ENCODE measurements around the gene DNAH12. TPM values are rescaled to one million over a fixed set of nuclear protein-coding genes. Genes with fewer than 3 reads are reported as not detected.

The DNAH12 gene
- total and polyA plus RNA-seq, 10 of the 15 experiments (the other 5 are each of a cell fraction or from before 2014, with no cell fraction given) = under 0.01 to 0.35 (median 0.08) TPM

- 98% methylated on average over 2 of the region's 2 CpGs for WGBS (ENCODE audit: insufficient coverage, insufficient replicate concordance, low lambda C conversion rate, missing lambda C conversion rate)
- RAD21 ChIA-PET (ENCODE audit: unreplicated experiment) = no interaction called here
- no peak overlapping the region for H3K27ac ChIP-seq (ENCODE audit: control insufficient read depth, insufficient read depth)
- H3K4me3 ChIP-seq = no peak overlapping the region
- POLR2A ChIA-PET = no interaction called here
- FAIRE-seq (no peak), DNase-seq (ENCODE audit: low read depth, low spot score) (no peak), ATAC-seq (no peak)
- no TSS peak for BruUV-seq (replicated peaks)
- H2AFZ ChIP-seq (ENCODE audit: control insufficient read depth, low read depth, low read length) = no peak overlapping the region
- intact Hi-C loops (cut with micrococcal nuclease; ENCODE audit: unreplicated experiment) (no loop called here), in situ Hi-C loops (cut with MboI) (no loop called here)
- H3K9me3 ChIP-seq (replicated peaks; ENCODE audit: control insufficient read depth, insufficient read depth, low read length) = no peaks in the 10 kb centered on the region
- CTCF ChIA-PET = no interaction called here
- no peak overlapping the region for H3K9ac ChIP-seq (ENCODE audit: control insufficient read depth, insufficient read depth, low read length)
- TF ChIP-seq CBX3 (IDR thresholded peaks at IDR 0.05; ENCODE audit: borderline replicate concordance, low read depth) (no peak), CHD2 (IDR thresholded peaks at IDR 0.05; ENCODE audit: borderline replicate concordance, low read depth, low read length) (no peak), ZSCAN29 (IDR thresholded peaks at IDR 0.05) (no peak)
- no peaks in the 10 kb centered on the region for H4K20me1 ChIP-seq (ENCODE audit: control insufficient read depth, insufficient read depth)
- no peaks in the 10 kb centered on the region for H3K4me1 ChIP-seq (ENCODE audit: control insufficient read depth, insufficient read depth, low read length)
- SMC1A ChIA-PET (ENCODE audit: uncharacterized antibody, unreplicated experiment) = no interaction called here
- H3K36me3 ChIP-seq (ENCODE audit: control insufficient read depth in 2 of 2, insufficient read depth in 2 of 2, low read length in 1 of 2) = peaks cover 0 to 5% of the 10 kb centered on the region in 2 experiments; a peak in 1 of 4 replicates
- H3K79me2 ChIP-seq (ENCODE audit: control insufficient read depth, insufficient read depth, low read length) = no peaks in the 10 kb centered on the region
- H3K4me2 ChIP-seq (ENCODE audit: control insufficient read depth, insufficient read depth) = no peak overlapping the region
- no peaks in the 10 kb centered on the region for H3K27me3 ChIP-seq (replicated peaks in 1 of 2; ENCODE audit: control insufficient read depth in 2 of 2, insufficient read depth in 2 of 2, low read length in 1 of 2)
Observed at GRCh38 chr3:57275393-57275792, 268.8 kb downstream of the DNAH12 start.

- Histone ChIP-seq H3K4me2 (ENCODE audit: control insufficient read depth, insufficient read depth) (no peak overlapping the region), H4K20me1 (ENCODE audit: control insufficient read depth, insufficient read depth) (no peaks in the 10 kb centered on the region), H3K9ac (ENCODE audit: control insufficient read depth, insufficient read depth, low read length) (no peak overlapping the region), H3K9me3 (replicated peaks; ENCODE audit: control insufficient read depth, insufficient read depth, low read length) (no peaks in the 10 kb centered on the region), H2AFZ (ENCODE audit: control insufficient read depth, low read depth, low read length) (no peak overlapping the region), H3K36me3 (ENCODE audit: control insufficient read depth in 2 of 2, insufficient read depth in 2 of 2, low read length in 1 of 2) (peaks cover 0 to 5% of the 10 kb centered on the region in 2 experiments; a peak in 1 of 4 replicates), H3K27ac (ENCODE audit: control insufficient read depth, insufficient read depth) (no peak overlapping the region), H3K27me3 (replicated peaks in 1 of 2; ENCODE audit: control insufficient read depth in 2 of 2, insufficient read depth in 2 of 2, low read length in 1 of 2) (no peaks in the 10 kb centered on the region), H3K4me1 (ENCODE audit: control insufficient read depth, insufficient read depth, low read length) (no peaks in the 10 kb centered on the region), H3K79me2 (ENCODE audit: control insufficient read depth, insufficient read depth, low read length) (no peaks in the 10 kb centered on the region), H3K4me3 (no peak overlapping the region)
- RAD21 ChIA-PET (ENCODE audit: unreplicated experiment) = no interaction called here
- FAIRE-seq (no peak), DNase-seq (ENCODE audit: low read depth, low spot score) (no peak), ATAC-seq (no peak)
- 94% methylated on average over 6 of the region's 6 CpGs for WGBS (ENCODE audit: insufficient coverage, insufficient replicate concordance, low lambda C conversion rate, missing lambda C conversion rate)
- in situ Hi-C loops (cut with MboI) = no loop called here
- intact Hi-C loops (cut with micrococcal nuclease; ENCODE audit: unreplicated experiment) = no loop called here
- TF ChIP-seq FOXK2 (IDR thresholded peaks at IDR 0.05) (no peak), SUPT20H (IDR thresholded peaks at IDR 0.05; ENCODE audit: borderline replicate concordance, control insufficient read depth, low read depth, low read length) (no peak)
- CTCF ChIA-PET = no interaction called here
- no TSS peak for BruUV-seq (replicated peaks)
- SMC1A ChIA-PET (ENCODE audit: uncharacterized antibody, unreplicated experiment) = no interaction called here
- POLR2A ChIA-PET = no interaction called here
Observed at GRCh38 chr3:57274845-57275244, 269.3 kb downstream of the DNAH12 start.
